Left lung (tissue), 10 donors: ENCODE data around the gene GABRA4. TPM values are rescaled to one million over a fixed set of nuclear protein-coding genes. Genes with fewer than 3 reads are reported as not detected.

ENCODE experiments used
- ATAC-seq: fragments of 200-7000 bp; cut with Tn5 transposase; one replicate; pipeline ENCODE4 v1.9.1; 2020; ENCODE audit warnings: moderate library complexity
- DNase-seq, 4 donors: peaks; one replicate each; pipeline ENCODE4 v3.0.0-alpha.2; 2013 to 2020
- H3K27ac ChIP-seq, 2 donors: fragments of 200-600 bp; sonication (generic) in 1 of 2; one replicate each; pipeline versions ENCODE4 v1.5.0 to v1.8.0; 2020 to 2021
- H3K27me3 ChIP-seq, 2 donors: fragments of 200-600 bp; sonication (generic) in 1 of 2; one replicate each; pipeline versions ENCODE4 v1.5.0 to v1.8.0; 2020 to 2021
- H3K36me3 ChIP-seq, 2 donors: fragments of 200-600 bp; sonication (generic) in 1 of 2; one replicate each; pipeline versions ENCODE4 v1.5.0 to v1.8.0; 2020 to 2021
- H3K4me1 ChIP-seq, 2 donors: fragments of 200-600 bp; one replicate each; pipeline ENCODE4 v1.8.0; 2021
- H3K4me3 ChIP-seq, 2 donors: fragments of 200-600 bp; sonication (generic) in 1 of 2; one replicate each; pipeline versions ENCODE4 v1.5.0 to v1.8.0; 2020 to 2021; ENCODE audit warnings: mild to moderate bottlenecking in 1 of 2
- H3K9me3 ChIP-seq, 2 donors: fragments of 200-600 bp; sonication (generic) in 1 of 2; one replicate each; pipeline versions ENCODE4 v1.5.0 to v1.8.0; 2020 to 2021
- CTCF ChIP-seq, 2 donors: fragments of 200-600 bp; sonication (generic) in 1 of 2; IDR thresholded peaks; one replicate each; pipeline versions ENCODE4 v1.5.0 to v1.8.0; 2021; ENCODE audit warnings: antibody characterized with exemption in 2 of 2
- intact Hi-C, 2 donors: fragments of 100-400 bp; cut with DNase I; formaldehyde crosslinking; loops; one replicate each; pipeline versions ENCODE4 v1.11.2 to v1.14.2; 2022
- polyA plus RNA-seq, 6 donors: library from polyadenylated mRNA; unstranded; fragments of 120-200 nt; gene quantifications; one replicate each; pipeline ENCODE4 v1.2.1, GENCODE V29; 2013; ENCODE audit not compliant: insufficient read length in 6 of 6
- total RNA-seq, 2 donors: library from RNA; stranded (reverse); fragmentation: NEBNext Ultra II Directional; extraction: Animal tissue kit (Norgen Biotek cat#: 25700); gene quantifications; one replicate each; pipeline ENCODE4 v1.2.1, GENCODE V29; 2021
- donor health status: DM: no; HTN: yes; CAD: no.
- donor health status: DM: no; HTN: no; CAD: no.

The GABRA4 gene
- total and polyA plus RNA-seq, 8 donors = 0.03 to 0.11 TPM; not detected in 6

GRCh38 chr4:46980851-46981250 lies 12.5 kb downstream of the GABRA4 start:
- no peaks in the 10 kb centered on the region for H3K36me3 ChIP-seq
- DNase-seq = no peak
- no peaks in the 10 kb centered on the region for H3K27me3 ChIP-seq
- no peak for ATAC-seq
- intact Hi-C loops = no loop called here
- H3K4me1 ChIP-seq = no peaks in the 10 kb centered on the region
- no peak overlapping the region for H3K27ac ChIP-seq
- no peak for TF ChIP-seq CTCF (IDR thresholded peaks at IDR 0.05)
- no peak overlapping the region for H3K4me3 ChIP-seq
- no peaks in the 10 kb centered on the region for H3K9me3 ChIP-seq

- no peak for ATAC-seq
- H3K9me3 ChIP-seq = no peaks in the 10 kb centered on the region
- no peak for DNase-seq
- H3K4me3 ChIP-seq = no peak overlapping the region
- H3K36me3 ChIP-seq = no peaks in the 10 kb centered on the region
- intact Hi-C loops = no loop called here
- no peak overlapping the region for H3K27ac ChIP-seq
- no peaks in the 10 kb centered on the region for H3K4me1 ChIP-seq
- H3K27me3 ChIP-seq = no peaks in the 10 kb centered on the region
- TF ChIP-seq CTCF (IDR thresholded peaks at IDR 0.05) = no peak
Observed at GRCh38 chr4:46979726-46980125, 13.7 kb downstream of the GABRA4 start.

GRCh38 chr4:46979283-46979682 lies 14.1 kb downstream of the GABRA4 start:
- no peak overlapping the region for H3K27ac ChIP-seq
- intact Hi-C loops = no loop called here
- no peak for TF ChIP-seq CTCF (IDR thresholded peaks at IDR 0.05)
- H3K36me3 ChIP-seq = no peaks in the 10 kb centered on the region
- ATAC-seq (no peak), DNase-seq (no peak)
- no peaks in the 10 kb centered on the region for H3K9me3 ChIP-seq
- H3K4me1 ChIP-seq = no peaks in the 10 kb centered on the region
- no peaks in the 10 kb centered on the region for H3K27me3 ChIP-seq
- no peak overlapping the region for H3K4me3 ChIP-seq

- Histone ChIP-seq H3K4me3 (no peak overlapping the region), H3K9me3 (no peaks in the 10 kb centered on the region), H3K27ac (no peak overlapping the region), H3K36me3 (no peaks in the 10 kb centered on the region), H3K4me1 (no peaks in the 10 kb centered on the region), H3K27me3 (no peaks in the 10 kb centered on the region)
- no peak for ATAC-seq
- no peak for TF ChIP-seq CTCF (IDR thresholded peaks at IDR 0.05)
- DNase-seq = no peak
- intact Hi-C loops = no loop called here
Observed at GRCh38 chr4:46977245-46977644, 16.1 kb downstream of the GABRA4 start.

GRCh38 chr4:46975812-46976553 lies 17.4 kb downstream of the GABRA4 start:
- no peaks in the 10 kb centered on the region for H3K27me3 ChIP-seq
- ATAC-seq = no peak
- no peaks in the 10 kb centered on the region for H3K9me3 ChIP-seq
- intact Hi-C loops = no loop called here
- no peak overlapping the region for H3K4me3 ChIP-seq
- no peaks in the 10 kb centered on the region for H3K36me3 ChIP-seq
- no peak overlapping the region for H3K27ac ChIP-seq
- no peaks in the 10 kb centered on the region for H3K4me1 ChIP-seq
- TF ChIP-seq CTCF (IDR thresholded peaks at IDR 0.05) = no peak
- peak in 1 of 4 donors; percentile 25 for DNase-seq
